ENCODE measurements around the gene NHLRC4. TPM values are rescaled to one million over a fixed set of nuclear protein-coding genes. Genes with fewer than 3 reads are reported as not detected.

NHLRC4 gene
- total and polyA plus RNA-seq, 2 donors (not counting 1 experiment from before 2014, with no cell fraction given) = 0.66 to 3.3 TPM

DNA sequence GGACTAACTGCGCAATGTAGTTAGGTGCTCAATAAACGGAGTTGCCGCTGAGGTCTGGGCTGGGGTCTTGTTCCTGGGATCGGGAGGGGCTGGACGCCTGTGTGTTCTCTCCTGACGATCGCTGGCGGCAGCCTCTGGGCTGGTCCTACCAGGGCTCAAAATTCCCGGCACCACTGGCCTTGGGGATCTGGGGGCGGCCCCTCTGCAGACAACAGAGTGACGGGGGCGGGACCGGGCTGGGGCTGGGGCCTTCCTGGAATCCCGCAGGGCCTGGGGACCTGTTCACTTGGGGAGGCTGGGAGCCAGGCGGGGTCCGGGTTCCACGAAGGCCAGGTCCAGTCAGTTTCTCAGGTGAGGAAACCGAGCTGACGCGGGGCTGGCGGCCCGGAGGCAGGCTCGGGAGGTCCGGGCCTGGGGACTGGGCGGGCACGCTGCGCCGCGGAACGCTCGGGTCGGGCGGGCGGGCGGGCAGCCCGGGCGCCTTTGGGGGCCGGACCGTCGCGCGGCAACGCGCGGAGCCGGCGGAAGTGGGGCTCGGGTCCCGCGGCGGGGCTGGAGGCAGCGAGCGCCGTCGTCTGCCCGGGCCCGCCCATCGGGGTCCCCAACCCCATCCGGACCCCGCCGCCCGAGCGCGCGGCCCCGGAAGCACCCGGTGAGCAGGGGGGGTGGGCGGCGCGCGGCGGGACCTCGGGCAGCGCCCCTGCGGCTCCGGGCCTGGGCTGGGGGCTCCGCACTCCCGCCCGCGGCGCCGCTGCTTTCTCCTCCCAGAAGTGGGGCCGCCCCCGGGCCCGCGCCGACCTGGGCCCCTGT, 2.8 kb downstream of the NHLRC4 start, which contains the start of gene PIGQ:
Gene PIGQ, plus strand, starts transcription at position 524 of the 810 bp plus-strand sequence. CDS start 4,107 bp downstream, outside the sequence.
- TF ChIP-seq, protein P1, sequence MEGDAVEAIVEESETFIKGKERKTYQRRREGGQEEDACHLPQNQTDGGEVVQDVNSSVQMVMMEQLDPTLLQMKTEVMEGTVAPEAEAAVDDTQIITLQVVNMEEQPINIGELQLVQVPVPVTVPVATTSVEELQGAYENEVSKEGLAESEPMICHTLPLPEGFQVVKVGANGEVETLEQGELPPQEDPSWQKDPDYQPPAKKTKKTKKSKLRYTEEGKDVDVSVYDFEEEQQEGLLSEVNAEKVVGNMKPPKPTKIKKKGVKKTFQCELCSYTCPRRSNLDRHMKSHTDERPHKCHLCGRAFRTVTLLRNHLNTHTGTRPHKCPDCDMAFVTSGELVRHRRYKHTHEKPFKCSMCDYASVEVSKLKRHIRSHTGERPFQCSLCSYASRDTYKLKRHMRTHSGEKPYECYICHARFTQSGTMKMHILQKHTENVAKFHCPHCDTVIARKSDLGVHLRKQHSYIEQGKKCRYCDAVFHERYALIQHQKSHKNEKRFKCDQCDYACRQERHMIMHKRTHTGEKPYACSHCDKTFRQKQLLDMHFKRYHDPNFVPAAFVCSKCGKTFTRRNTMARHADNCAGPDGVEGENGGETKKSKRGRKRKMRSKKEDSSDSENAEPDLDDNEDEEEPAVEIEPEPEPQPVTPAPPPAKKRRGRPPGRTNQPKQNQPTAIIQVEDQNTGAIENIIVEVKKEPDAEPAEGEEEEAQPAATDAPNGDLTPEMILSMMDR (conservative IDR thresholded peaks at IDR 0.05 in 1 of 2, IDR thresholded peaks at IDR 0.05 in 1 of 2; ENCODE audit: low read depth in 1 of 2, low read length in 2 of 2) = no peak
- no peak for TF ChIP-seq EZH2 (IDR thresholded peaks at IDR 0.05; ENCODE audit: low read length, missing control alignments)
- Histone ChIP-seq H3K9me3 (ENCODE audit: control insufficient read depth, insufficient read depth, low read depth, low read length) (no peaks in the 10 kb centered on the region), H3K36me3 (ENCODE audit: control insufficient read depth, insufficient read depth, low read length) (peaks cover 4% of the 10 kb centered on the region), H3K4me1 (ENCODE audit: control insufficient read depth, extremely low read depth, insufficient read depth, low read length) (peaks cover 17% of the 10 kb centered on the region), H4K20me1 (ENCODE audit: control insufficient read depth, extremely low read depth, insufficient read depth, low read length) (no peaks in the 10 kb centered on the region), H3K4me3 (replicated peaks in 1 of 4; ENCODE audit: control extremely low read depth in 1 of 4, insufficient read depth in 1 of 4, low read depth in 3 of 4, low read length in 4 of 4) (peak within 1 kb of the TSS; percentile 78 to 87 (median 82)), H3K79me2 (ENCODE audit: control insufficient read depth, insufficient read depth, low read length) (peaks cover 10% of the 10 kb centered on the region), H3K4me2 (ENCODE audit: extremely low read depth, insufficient read depth, low read length) (peak within 1 kb of the TSS; percentile 88), H2AFZ (ENCODE audit: low read length) (peak within 1 kb of the TSS; percentile 55), H3K27ac (ENCODE audit: insufficient read depth, low read length) (peak within 1 kb of the TSS; percentile 57), H3K9ac (ENCODE audit: insufficient read depth, low read length) (peak within 1 kb of the TSS; percentile 77), H3K27me3 (ENCODE audit: control insufficient read depth, insufficient read depth, low read length) (no peaks in the 10 kb centered on the region)
- DNase-seq (ENCODE audit: low read depth in 2 of 2) = peak; percentile 47 to 63

DNA sequence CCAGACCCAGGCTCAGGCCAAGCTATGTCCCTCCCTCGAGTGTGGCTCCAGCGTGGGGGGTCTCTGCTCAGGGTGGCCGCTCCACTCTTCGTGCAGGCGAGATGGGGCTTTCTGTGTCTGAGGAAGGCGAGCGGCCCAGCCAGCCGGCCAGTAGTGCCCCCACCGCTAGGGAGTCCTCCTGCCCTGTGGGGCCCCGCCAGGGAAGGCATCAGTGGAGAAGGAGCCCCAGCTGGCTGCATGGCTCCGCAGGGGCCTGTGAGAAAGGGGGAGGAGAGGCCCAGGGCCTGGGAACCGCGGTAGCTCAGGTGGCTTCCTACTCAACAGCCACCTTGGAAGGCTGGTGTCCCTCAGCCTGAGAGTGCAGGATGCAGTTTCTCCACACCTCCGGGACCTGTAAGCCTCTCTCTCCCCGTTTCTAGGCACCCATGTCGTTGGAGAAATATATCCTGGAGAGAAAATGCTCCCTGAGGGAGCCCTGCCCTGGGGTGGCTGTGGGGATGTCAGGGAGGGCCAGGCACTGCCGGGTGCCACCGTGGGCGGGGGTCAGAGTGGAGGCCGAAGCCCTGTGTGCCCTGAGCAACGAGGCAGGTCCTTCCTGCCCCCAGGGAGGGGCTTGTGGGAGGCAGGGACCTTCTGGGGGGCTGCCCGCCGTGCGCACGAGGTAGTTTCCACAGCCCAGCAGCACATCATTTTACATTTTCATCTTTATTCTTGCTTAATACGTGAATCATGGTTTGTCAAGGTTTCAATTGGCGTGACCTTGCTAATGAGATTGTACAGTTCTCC, 6.3 kb downstream of the NHLRC4 start:
- H3K27ac ChIP-seq (ENCODE audit: insufficient read depth, low read length) = no peak overlapping the region
- no peak overlapping the region for H2AFZ ChIP-seq (ENCODE audit: low read length)
- peaks cover 4% of the 10 kb centered on the region for H3K4me1 ChIP-seq (ENCODE audit: control insufficient read depth, extremely low read depth, insufficient read depth, low read length)
- no peak overlapping the region for H3K4me3 ChIP-seq (replicated peaks in 1 of 4; ENCODE audit: control extremely low read depth in 1 of 4, insufficient read depth in 1 of 4, low read depth in 3 of 4, low read length in 4 of 4)
- H3K36me3 ChIP-seq (ENCODE audit: control insufficient read depth, insufficient read depth, low read length) = peaks cover 8% of the 10 kb centered on the region
- H3K9ac ChIP-seq (ENCODE audit: insufficient read depth, low read length) = no peak overlapping the region
- no peaks in the 10 kb centered on the region for H3K27me3 ChIP-seq (ENCODE audit: control insufficient read depth, insufficient read depth, low read length)
- no peaks in the 10 kb centered on the region for H4K20me1 ChIP-seq (ENCODE audit: control insufficient read depth, extremely low read depth, insufficient read depth, low read length)
- no peak overlapping the region for H3K4me2 ChIP-seq (ENCODE audit: extremely low read depth, insufficient read depth, low read length)
- peaks cover 10% of the 10 kb centered on the region for H3K79me2 ChIP-seq (ENCODE audit: control insufficient read depth, insufficient read depth, low read length)
- DNase-seq (ENCODE audit: low read depth in 2 of 2) = no peak
- no peaks in the 10 kb centered on the region for H3K9me3 ChIP-seq (ENCODE audit: control insufficient read depth, insufficient read depth, low read depth, low read length)
- TF ChIP-seq, protein P1 (conservative IDR thresholded peaks at IDR 0.05 in 1 of 2, IDR thresholded peaks at IDR 0.05 in 1 of 2; ENCODE audit: low read depth in 1 of 2, low read length in 2 of 2) = no peak
- no peak for TF ChIP-seq EZH2 (IDR thresholded peaks at IDR 0.05; ENCODE audit: low read length, missing control alignments)
